Endothelial cell of umbilical vein (primary cell): Measurements from ENCODE around the gene ZNF526. TPM values are rescaled to one million over a fixed set of nuclear protein-coding genes. Genes with fewer than 3 reads are reported as not detected.
A peak's percentile ranks its signal among the peaks of the same experiment; 100 is the strongest.

Experiments used
- BruUV-seq: library from RNA; stranded (reverse); fragments of 400-500 nt; replicated peaks from 2 replicates; lab custom pipeline; 2021; lab: Mats Ljungman, UMichigan
- CTCF ChIA-PET: fragments of 300-600, 350-600 bp; sonication (Branson Sonifier 250); formaldehyde crosslinking; loops from one replicate; lab custom pipeline; 2021; ENCODE audit warnings: antibody characterized with exemption, inconsistent platforms; lab: Charles Lee
- POLR2A ChIA-PET: fragments of 300-600, 350-600 bp; sonication (Branson Sonifier 250); formaldehyde crosslinking; loops from one replicate; lab custom pipeline; 2021; ENCODE audit warnings: antibody characterized with exemption, inconsistent platforms; lab: Charles Lee
- DNase-seq: peaks from one replicate; pipeline ENCODE4 v3.0.0-alpha.2; 2011; ENCODE audit warnings: low read depth, low spot score
- FAIRE-seq: peaks from 2 replicates; lab custom pipeline; 2011; peaks lifted over from hg19 to GRCh38; lab: Jason Lieb, UNC
- H2AFZ ChIP-seq: 2 replicates; pipeline ENCODE4 v1.6.0; 2012; ENCODE audit warnings: low read depth, low read length, control low read depth, inconsistent platforms
- H3K27ac ChIP-seq: 2 replicates; pipeline ENCODE4 v1.5.1; 2011; ENCODE audit warnings: low read depth, mild to moderate bottlenecking, control low read depth, low read length, moderate library complexity; ENCODE audit not compliant: insufficient read depth
- H3K27me3 ChIP-seq, 2 experiments: 2 replicates each; pipeline versions ENCODE4 v1.6.0 to v1.6.1; 2011; ENCODE audit warnings: low read length in 2 of 2, mixed read lengths in 1 of 2; ENCODE audit not compliant: control insufficient read depth in 2 of 2, insufficient read depth in 2 of 2
- H3K36me3 ChIP-seq, 2 experiments: 2 replicates in 1 of 2; 3 replicates in 1 of 2; pipeline ENCODE4 v1.5.1; 2011; ENCODE audit warnings: low read length in 2 of 2, mild to moderate bottlenecking in 1 of 2, moderate library complexity in 1 of 2; ENCODE audit not compliant: control insufficient read depth in 2 of 2, insufficient read depth in 2 of 2; ENCODE audit errors: extremely low read depth in 1 of 2
- H3K4me1 ChIP-seq: 3 replicates; pipeline ENCODE4 v1.5.1; 2011; ENCODE audit warnings: mild to moderate bottlenecking, low read length; ENCODE audit not compliant: control insufficient read depth, insufficient read depth; ENCODE audit errors: extremely low read depth
- H3K4me2 ChIP-seq: 2 replicates; pipeline ENCODE4 v1.6.1; 2011; ENCODE audit warnings: low read length, control low read depth, mixed read lengths; ENCODE audit not compliant: insufficient read depth
- H3K4me3 ChIP-seq, 3 experiments: fragments of 200-600 bp in 1 of 3; sonication (generic), shearing (Covaris generic) in 1 of 3; replicated peaks in 1 of 3; 2 replicates each; pipeline ENCODE4 v1.5.1; 2011 to 2016; ENCODE audit warnings: control low read depth in 3 of 3, low read length in 3 of 3, mild to moderate bottlenecking in 2 of 3, inconsistent platforms in 1 of 3, low read depth in 1 of 3, moderate library complexity in 1 of 3; ENCODE audit not compliant: insufficient read depth in 1 of 3
- H3K79me2 ChIP-seq: 2 replicates; pipeline ENCODE4 v1.6.0; 2012; ENCODE audit warnings: low read length, inconsistent platforms; ENCODE audit not compliant: control insufficient read depth, insufficient read depth
- H3K9ac ChIP-seq: replicated peaks from 2 replicates; pipeline ENCODE3; 2011; ENCODE audit warnings: low read length, control low read depth; ENCODE audit not compliant: insufficient read depth; ENCODE audit errors: extremely low read depth
- H3K9me1 ChIP-seq: replicated peaks from 3 replicates; pipeline ENCODE4 v1.6.0; 2011; ENCODE audit warnings: mild to moderate bottlenecking, low read length; ENCODE audit not compliant: control insufficient read depth, insufficient read depth; ENCODE audit errors: extremely low read depth
- H3K9me3 ChIP-seq: replicated peaks from 2 replicates; pipeline ENCODE4 v1.5.1; 2012; ENCODE audit warnings: low read length, inconsistent platforms; ENCODE audit not compliant: control insufficient read depth, insufficient read depth
- H4K20me1 ChIP-seq: replicated peaks from 2 replicates; pipeline ENCODE3; 2011; ENCODE audit warnings: mild to moderate bottlenecking, low read length; ENCODE audit not compliant: control insufficient read depth, insufficient read depth; ENCODE audit errors: extremely low read depth
- CTCF ChIP-seq, 2 donors: IDR thresholded peaks; 1 replicate in 1 of 2; 2 replicates in 1 of 2; pipeline ENCODE4 v1.5.1; 2011; ENCODE audit warnings: low read length in 2 of 2, mild to moderate bottlenecking in 2 of 2, moderate library complexity in 2 of 2, control low read depth in 1 of 2, inconsistent platforms in 1 of 2, low read depth in 1 of 2; ENCODE audit not compliant: insufficient read depth in 1 of 2; ENCODE audit errors: extremely low read depth in 1 of 2
- EZH2 ChIP-seq: IDR thresholded peaks from 2 replicates; pipeline ENCODE4 v1.6.1; 2012; ENCODE audit warnings: borderline replicate concordance, low read depth, mild to moderate bottlenecking, moderate library complexity, low read length, inconsistent platforms; ENCODE audit not compliant: severe bottlenecking
- FOS ChIP-seq: IDR thresholded peaks from 2 replicates; pipeline ENCODE4 v1.6.1; 2011; ENCODE audit warnings: mild to moderate bottlenecking, low read length, moderate library complexity, borderline replicate concordance; ENCODE audit not compliant: insufficient read depth
- GATA2 ChIP-seq: IDR thresholded peaks from 2 replicates; pipeline ENCODE4 v1.7.0; 2011; ENCODE audit warnings: low read depth, mild to moderate bottlenecking, moderate library complexity, mixed read lengths, low read length; ENCODE audit not compliant: insufficient read length, insufficient read depth
- JUN ChIP-seq: IDR thresholded peaks from 2 replicates; pipeline ENCODE4 v1.6.1; 2011; ENCODE audit warnings: borderline replicate concordance, low read depth; ENCODE audit not compliant: insufficient read length, insufficient read depth
- MAX ChIP-seq: IDR thresholded peaks from 2 replicates; pipeline ENCODE4 v1.6.1; 2011; ENCODE audit not compliant: insufficient read depth, insufficient read length
- MYC ChIP-seq: IDR thresholded peaks from one replicate; pipeline ENCODE4 v1.6.1; 2011; ENCODE audit warnings: mild to moderate bottlenecking, low read depth, low read length
- POLR2A ChIP-seq: IDR thresholded peaks from 2 replicates; pipeline ENCODE4 v1.6.1; 2012; ENCODE audit warnings: low read depth, mild to moderate bottlenecking, control low read depth, low read length
- POLR2AphosphoS5 ChIP-seq: IDR thresholded peaks from 2 replicates; pipeline ENCODE4 v1.6.1; 2012; ENCODE audit warnings: low read depth, mild to moderate bottlenecking, control low read depth, low read length, moderate library complexity; ENCODE audit not compliant: insufficient read depth
- dilution Hi-C: fragments of 300-500 bp; cut with MboI; formaldehyde crosslinking; loops from one replicate; pipeline ENCODE4 v1.15.0; 2019; ENCODE audit warnings: low sequenced_read_pairs; ENCODE audit not compliant: extremely low pct_ligation_motif_present
- intact Hi-C: fragments of 100-400 bp; cut with micrococcal nuclease; formaldehyde crosslinking; loops from one replicate; pipeline ENCODE4 v1.10.0; 2022
- polyA plus RNA-seq, 4 experiments: library from polyadenylated mRNA; depleted of rRNA in 3 of 4; stranded (reverse) in 3 of 4; unstranded in 1 of 4; fragments of >200 nt; gene quantifications; 2 replicates each; pipeline versions ENCODE4 v1.2.1 to v1.2.3, GENCODE V29; 2011 to 2012; ENCODE audit warnings: missing spikeins in 1 of 4
- total RNA-seq: library from RNA; stranded (reverse); gene quantifications from 2 replicates; pipeline ENCODE4 v1.2.3, GENCODE V29; 2021

The ZNF526 gene
- total and polyA plus RNA-seq, 2 donors (not counting 3 experiments of a cell fraction or from before 2014, with no cell fraction given), result 6.5 to 13.3 TPM

DNA sequence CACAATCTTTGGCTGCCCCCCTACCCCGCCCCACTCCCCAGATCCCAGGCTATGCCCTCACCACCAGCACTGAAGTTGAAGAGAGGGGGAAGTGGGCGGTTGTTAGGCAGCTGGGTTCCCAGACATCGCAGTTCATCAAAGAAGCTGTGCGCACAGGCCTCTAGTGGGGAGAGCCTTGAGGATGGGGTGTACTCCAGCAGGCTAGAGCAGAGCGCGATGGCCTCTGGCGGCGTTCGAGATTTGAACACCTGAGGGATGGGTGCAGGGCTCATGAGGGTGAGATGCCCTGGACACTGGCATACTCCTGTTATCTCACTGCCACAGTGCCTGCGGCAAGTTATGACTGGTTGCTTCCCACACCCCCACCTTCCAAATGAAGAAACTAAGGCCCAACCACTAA is 12.3 kb downstream of the ZNF526 start:
- no peak for FAIRE-seq
- Histone ChIP-seq H3K79me2 (peaks cover 10% of the 10 kb centered on the region), H3K9me3 (no peaks in the 10 kb centered on the region), H3K27ac (no peak overlapping the region), H3K4me2 (no peak overlapping the region), H3K9ac (no peak overlapping the region), H2AFZ (no peak overlapping the region), H3K9me1 (no peaks in the 10 kb centered on the region), H3K36me3 (peaks cover 17 to 57% of the 10 kb centered on the region in 2 experiments), H3K27me3 (no peaks in the 10 kb centered on the region), H4K20me1 (no peaks in the 10 kb centered on the region), H3K4me1 (no peaks in the 10 kb centered on the region), H3K4me3 (no peak overlapping the region)
- POLR2A ChIA-PET, result interaction anchor here (0.5 kb wide), 2 partner anchors 45 to 159 kb away, joined by 3 to 4 read pairs; no protein-coding TSS in a partner anchor
- no TSS peak for BruUV-seq
- intact Hi-C loops, result no loop called here
- dilution Hi-C loops, result no loop called here
- peak; percentile 16 for TF ChIP-seq POLR2AphosphoS5
- no peak for TF ChIP-seq GATA2
- no peak for TF ChIP-seq EZH2
- no peak for TF ChIP-seq POLR2A
- no peak for TF ChIP-seq MAX
- DNase-seq, result no peak
- CTCF ChIA-PET, result interaction anchor here (1.3 kb wide), 1 partner anchor 10 kb away, joined by 3 read pairs; the partner anchor contains the start of gene GSK3A

DNA sequence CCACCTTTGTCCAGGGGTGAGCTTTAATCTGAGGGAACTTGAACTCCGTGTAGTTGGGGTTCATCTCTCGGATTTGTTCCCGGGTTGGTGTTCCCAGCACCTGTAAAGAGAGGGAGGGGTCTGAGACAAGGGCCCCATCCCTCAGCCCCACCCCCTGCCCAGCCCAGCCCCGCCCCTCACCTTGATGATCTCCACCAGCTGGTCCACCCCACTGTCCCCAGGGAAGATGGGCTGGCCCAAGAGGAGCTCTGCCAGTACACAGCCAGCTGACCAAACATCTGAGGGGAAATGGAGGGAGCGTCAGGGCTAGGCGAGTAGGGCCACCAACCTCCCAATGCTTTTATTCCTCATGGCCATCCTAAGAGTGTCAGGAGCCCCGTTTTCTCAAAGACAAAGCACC is 13.0 kb downstream of the ZNF526 start:
- Histone ChIP-seq H3K9me1 (no peaks in the 10 kb centered on the region), H3K79me2 (peaks cover 10% of the 10 kb centered on the region), H3K4me3 (no peak overlapping the region), H3K9me3 (no peaks in the 10 kb centered on the region), H4K20me1 (no peaks in the 10 kb centered on the region), H3K36me3 (peaks cover 17 to 57% of the 10 kb centered on the region in 2 experiments), H3K4me2 (no peak overlapping the region), H3K9ac (no peak overlapping the region), H2AFZ (no peak overlapping the region), H3K4me1 (no peaks in the 10 kb centered on the region), H3K27ac (no peak overlapping the region), H3K27me3 (no peaks in the 10 kb centered on the region)
- FAIRE-seq, result no peak
- POLR2A ChIA-PET, result interaction anchor here (1.8 kb wide), 1 partner anchor 10 kb away, joined by 3 read pairs; no protein-coding TSS in a partner anchor
- TF ChIP-seq EZH2, result no peak
- TF ChIP-seq GATA2, result no peak
- no peak for TF ChIP-seq MAX
- TF ChIP-seq FOS, result no peak
- TF ChIP-seq MYC, result no peak
- TF ChIP-seq POLR2AphosphoS5, result no peak
- no peak for TF ChIP-seq JUN
- TF ChIP-seq POLR2A, result no peak
- no peak for TF ChIP-seq CTCF (IDR thresholded peaks at IDR 0.05; ENCODE audit: extremely low read depth in 1 of 2, insufficient read depth in 1 of 2, low read depth in 1 of 2, low read length in 2 of 2)
- intact Hi-C loops (no loop called here), dilution Hi-C loops (no loop called here)
- CTCF ChIA-PET, result interaction anchor here (1.3 to 1.5 kb wide), 2 partner anchors 9 to 13 kb away, joined by 3 to 4 read pairs; partner anchors contain the start of genes GSK3A and ZNF526
- no peak for DNase-seq
- BruUV-seq, result no TSS peak
